HepG2 (cell line): ENCODE data around the gene SRCAP. TPM values are rescaled to one million over a fixed set of nuclear protein-coding genes. Genes with fewer than 3 reads are reported as not detected.

ENCODE experiments used
- ATF7 ChIP-seq, 2 experiments: fragments of 450-650 bp in 1 of 2; sonication (generic) in 1 of 2; formaldehyde crosslinking in 1 of 2; IDR thresholded peaks; 2 replicates each; pipeline versions ENCODE4 v1.4.0 to v1.6.1; 2016 to 2020; ENCODE audit warnings: antibody characterized with exemption in 1 of 2, mild to moderate bottlenecking in 1 of 2, missing genetic modification reagents in 1 of 2
- DMAP1 ChIP-seq: IDR thresholded peaks from 2 replicates; pipeline ENCODE4 v1.6.1; 2016
- ELF3 ChIP-seq: IDR thresholded peaks from 2 replicates; pipeline ENCODE4 v1.6.1; 2016; ENCODE audit warnings: missing genetic modification reagents, missing compliant biosample characterization
- ETV5 ChIP-seq: IDR thresholded peaks from 2 replicates; pipeline ENCODE4 v1.6.1; 2018; ENCODE audit warnings: missing biosample characterization, missing genetic modification reagents, inconsistent platforms, borderline replicate concordance
- FOXP1 ChIP-seq, 2 experiments: fragments of 450-650 bp in 1 of 2; IDR thresholded peaks; 2 replicates each; pipeline ENCODE4 v1.6.1; 2017 to 2018; ENCODE audit warnings: antibody characterized with exemption in 1 of 2
- NR2C2 ChIP-seq: sonication (generic); formaldehyde crosslinking; IDR thresholded peaks from 2 replicates; pipeline ENCODE4 v1.4.0; 2020; ENCODE audit warnings: missing genetic modification reagents, mild to moderate bottlenecking, moderate library complexity, borderline replicate concordance
- POLR2A ChIP-seq, 2 experiments: IDR thresholded peaks; 2 replicates each; pipeline ENCODE4 v1.6.1; 2011; ENCODE audit warnings: low read depth in 2 of 2, low read length in 2 of 2, mild to moderate bottlenecking in 1 of 2, moderate library complexity in 1 of 2; ENCODE audit not compliant: insufficient read depth in 1 of 2
- SRSF1 ChIP-seq: fragments of 200-400 bp; formaldehyde crosslinking; optimal IDR thresholded peaks from 2 replicates; pipeline ENCODE3; 2017; ENCODE audit warnings: mild to moderate bottlenecking, low read depth, low read length, moderate library complexity
- TARDBP ChIP-seq: sonication (generic); formaldehyde crosslinking; IDR thresholded peaks from 2 replicates; pipeline ENCODE4 v1.8.0; 2022; ENCODE audit warnings: mild to moderate bottlenecking, missing genetic modification reagents
- U2AF1 ChIP-seq: fragments of 200-400 bp; formaldehyde crosslinking; optimal IDR thresholded peaks from 2 replicates; pipeline ENCODE3; 2017; ENCODE audit warnings: mild to moderate bottlenecking, low read depth, low read length
- ZFP82 ChIP-seq: sonication (generic); formaldehyde crosslinking; IDR thresholded peaks from 2 replicates; pipeline ENCODE4 v1.5.1; 2020; ENCODE audit warnings: mild to moderate bottlenecking, missing genetic modification reagents, borderline replicate concordance
- ZMYM2 ChIP-seq: sonication (generic); formaldehyde crosslinking; IDR thresholded peaks from 2 replicates; pipeline ENCODE4 v1.8.0; 2022; ENCODE audit warnings: mild to moderate bottlenecking, missing genetic modification reagents
- ZNF138 ChIP-seq: sonication (generic); formaldehyde crosslinking; IDR thresholded peaks from 2 replicates; pipeline ENCODE4 v1.5.0; 2020; ENCODE audit warnings: mild to moderate bottlenecking, low read depth, missing genetic modification reagents
- ZNF180 ChIP-seq: sonication (generic); formaldehyde crosslinking; IDR thresholded peaks from 2 replicates; pipeline ENCODE4 v1.4.0; 2020; ENCODE audit warnings: low read depth, missing genetic modification reagents, borderline replicate concordance
- ZNF234 ChIP-seq: sonication (generic); formaldehyde crosslinking; conservative IDR thresholded peaks from 2 replicates; pipeline ENCODE4 v1.5.1; 2020; ENCODE audit warnings: mild to moderate bottlenecking, missing genetic modification reagents
- ZNF235 ChIP-seq: sonication (generic); formaldehyde crosslinking; IDR thresholded peaks from 2 replicates; pipeline ENCODE4 v1.8.1; 2023; ENCODE audit warnings: mild to moderate bottlenecking, missing genetic modification reagents, borderline replicate concordance
- ZNF256 ChIP-seq: sonication (generic); formaldehyde crosslinking; conservative IDR thresholded peaks from 2 replicates; pipeline ENCODE4 v1.4.0; 2020; ENCODE audit warnings: missing genetic modification reagents
- ZNF343 ChIP-seq: sonication (generic); formaldehyde crosslinking; IDR thresholded peaks from 2 replicates; pipeline ENCODE4 v1.4.0; 2020; ENCODE audit warnings: mild to moderate bottlenecking, missing genetic modification reagents
- ZNF577 ChIP-seq: sonication (generic); formaldehyde crosslinking; IDR thresholded peaks from 2 replicates; pipeline ENCODE4 v1.4.0; 2020; ENCODE audit warnings: mild to moderate bottlenecking, low read depth, missing genetic modification reagents, borderline replicate concordance
- ZNF615 ChIP-seq: sonication (generic); formaldehyde crosslinking; IDR thresholded peaks from 2 replicates; pipeline ENCODE4 v1.5.0; 2020; ENCODE audit warnings: mild to moderate bottlenecking, missing genetic modification reagents, borderline replicate concordance
- ZNF761 ChIP-seq: sonication (generic); formaldehyde crosslinking; conservative IDR thresholded peaks from 2 replicates; pipeline ENCODE4 v1.4.0; 2020; ENCODE audit warnings: mild to moderate bottlenecking, missing genetic modification reagents
- ZNF776 ChIP-seq: sonication (generic); formaldehyde crosslinking; IDR thresholded peaks from 2 replicates; pipeline ENCODE4 v1.4.0; 2020; ENCODE audit warnings: mild to moderate bottlenecking, missing genetic modification reagents
- polyA plus RNA-seq, 8 experiments: library from polyadenylated mRNA; depleted of rRNA in 3 of 8; stranded (reverse) in 7 of 8; unstranded in 1 of 8; fragments of >200 nt; fragmentation: Illumina TruSeq in 4 of 8; extraction: Trizol in 4 of 8; gene quantifications; 2 replicates each; pipeline versions ENCODE4 v1.2.1 to v1.2.3, GENCODE V29; 2011 to 2016; ENCODE audit warnings: low read depth in 4 of 8, missing spikeins in 1 of 8, mixed read lengths in 1 of 8; ENCODE audit not compliant: insufficient read depth in 1 of 8
- total RNA-seq, 5 experiments: library from RNA; depleted of rRNA; stranded (reverse); fragments of >200 nt; fragmentation: Illumina TruSeq; extraction: Trizol; gene quantifications; 2 replicates each; pipeline ENCODE4 v1.2.3, GENCODE V29; 2016; ENCODE audit warnings: low read depth in 1 of 5
- TF ChIP-seq, protein P1 (sequence below): sonication (generic); formaldehyde crosslinking; IDR thresholded peaks from 2 replicates; pipeline ENCODE4 v1.5.0; 2020; ENCODE audit warnings: missing genetic modification reagents
- TF ChIP-seq, protein P2 (sequence below): sonication (generic); formaldehyde crosslinking; IDR thresholded peaks from 2 replicates; pipeline ENCODE4 v1.4.0; 2020; ENCODE audit warnings: mild to moderate bottlenecking, missing genetic modification reagents
- TF ChIP-seq, protein P3 (sequence below): sonication (generic); formaldehyde crosslinking; IDR thresholded peaks from 2 replicates; pipeline ENCODE4 v1.5.0; 2020; ENCODE audit warnings: missing genetic modification reagents

SRCAP gene
- total and polyA plus RNA-seq, 2 of the 13 experiments (the other 11 are each of a cell fraction or from before 2014, with no cell fraction given): 4.9 to 9.0 TPM

DNA sequence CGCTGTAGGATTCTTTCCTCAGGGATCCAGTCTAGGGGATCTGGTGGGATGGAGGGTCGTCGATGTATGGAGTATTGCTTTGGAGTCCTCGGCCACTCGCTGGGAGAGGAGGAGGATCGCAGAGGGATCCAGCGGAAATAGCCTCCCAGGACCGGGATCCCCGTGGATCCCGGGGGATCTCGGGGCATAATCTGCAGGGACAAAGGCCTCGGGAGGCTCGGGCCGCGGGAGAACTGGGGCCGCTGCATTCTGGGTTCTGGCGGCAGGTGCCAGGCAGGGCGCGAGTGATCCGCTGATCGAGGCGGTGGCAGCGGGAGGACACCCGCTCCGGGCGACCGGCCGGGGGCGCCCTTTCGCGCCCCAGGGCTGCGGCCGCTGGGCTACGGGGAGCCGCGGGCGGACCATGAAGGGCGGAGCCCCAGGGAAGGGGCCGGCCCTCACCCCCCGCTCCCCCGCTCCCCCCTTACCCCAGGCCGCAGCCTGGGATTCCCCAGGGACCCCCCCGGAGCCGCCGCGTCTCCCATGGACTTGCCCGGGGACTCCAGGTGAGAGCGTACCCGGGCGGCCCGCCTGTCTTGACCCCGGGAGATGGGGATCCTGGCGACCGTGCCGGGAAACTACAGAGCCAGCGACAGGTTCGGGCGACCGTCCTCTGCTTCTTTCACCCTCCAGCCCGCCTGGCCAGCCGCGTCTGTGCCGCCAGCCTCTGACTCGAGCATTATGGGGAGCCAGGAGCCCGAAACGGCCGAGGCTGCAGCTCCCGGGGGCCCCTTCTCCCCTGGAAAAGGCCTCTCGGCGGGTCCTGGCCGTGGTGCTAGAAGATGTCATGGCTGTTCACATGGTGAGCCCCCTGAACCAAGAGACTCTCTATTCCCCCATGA lies 47.6 kb upstream of the SRCAP start (continued):
- TF ChIP-seq, protein P1, sequence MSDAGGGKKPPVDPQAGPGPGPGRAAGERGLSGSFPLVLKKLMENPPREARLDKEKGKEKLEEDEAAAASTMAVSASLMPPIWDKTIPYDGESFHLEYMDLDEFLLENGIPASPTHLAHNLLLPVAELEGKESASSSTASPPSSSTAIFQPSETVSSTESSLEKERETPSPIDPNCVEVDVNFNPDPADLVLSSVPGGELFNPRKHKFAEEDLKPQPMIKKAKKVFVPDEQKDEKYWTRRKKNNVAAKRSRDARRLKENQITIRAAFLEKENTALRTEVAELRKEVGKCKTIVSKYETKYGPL (CRISPR knock-in tag): no peak
- TF ChIP-seq POLR2A (IDR thresholded peaks at IDR 0.05; ENCODE audit: insufficient read depth in 1 of 2, low read depth in 2 of 2, low read length in 2 of 2): peak in 1 of 2 experiments; percentile 36; a peak in 1 of 4 replicates
- no peak for TF ChIP-seq ZNF577 (CRISPR knock-in tag)
- peak; percentile 74 for TF ChIP-seq U2AF1
- TF ChIP-seq ZNF776 (CRISPR knock-in tag): no peak
- TF ChIP-seq ZNF343 (CRISPR knock-in tag): no peak
- TF ChIP-seq FOXP1 (IDR thresholded peaks at IDR 0.05): no peak
- TF ChIP-seq FOXP1 (CRISPR knock-in tag; IDR thresholded peaks at IDR 0.05): no peak
- 0 out of 2 replicates have a peak, but pooled peaks have one; percentile 62 for TF ChIP-seq ZNF256 (CRISPR knock-in tag)
- no peak for TF ChIP-seq ZNF138 (CRISPR knock-in tag)
- TF ChIP-seq, protein P2, sequence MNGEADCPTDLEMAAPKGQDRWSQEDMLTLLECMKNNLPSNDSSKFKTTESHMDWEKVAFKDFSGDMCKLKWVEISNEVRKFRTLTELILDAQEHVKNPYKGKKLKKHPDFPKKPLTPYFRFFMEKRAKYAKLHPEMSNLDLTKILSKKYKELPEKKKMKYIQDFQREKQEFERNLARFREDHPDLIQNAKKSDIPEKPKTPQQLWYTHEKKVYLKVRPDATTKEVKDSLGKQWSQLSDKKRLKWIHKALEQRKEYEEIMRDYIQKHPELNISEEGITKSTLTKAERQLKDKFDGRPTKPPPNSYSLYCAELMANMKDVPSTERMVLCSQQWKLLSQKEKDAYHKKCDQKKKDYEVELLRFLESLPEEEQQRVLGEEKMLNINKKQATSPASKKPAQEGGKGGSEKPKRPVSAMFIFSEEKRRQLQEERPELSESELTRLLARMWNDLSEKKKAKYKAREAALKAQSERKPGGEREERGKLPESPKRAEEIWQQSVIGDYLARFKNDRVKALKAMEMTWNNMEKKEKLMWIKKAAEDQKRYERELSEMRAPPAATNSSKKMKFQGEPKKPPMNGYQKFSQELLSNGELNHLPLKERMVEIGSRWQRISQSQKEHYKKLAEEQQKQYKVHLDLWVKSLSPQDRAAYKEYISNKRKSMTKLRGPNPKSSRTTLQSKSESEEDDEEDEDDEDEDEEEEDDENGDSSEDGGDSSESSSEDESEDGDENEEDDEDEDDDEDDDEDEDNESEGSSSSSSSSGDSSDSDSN (CRISPR knock-in tag): peak; percentile 39
- no peak for TF ChIP-seq ZNF234 (CRISPR knock-in tag)
- TF ChIP-seq SRSF1: no peak
- TF ChIP-seq, protein P3, sequence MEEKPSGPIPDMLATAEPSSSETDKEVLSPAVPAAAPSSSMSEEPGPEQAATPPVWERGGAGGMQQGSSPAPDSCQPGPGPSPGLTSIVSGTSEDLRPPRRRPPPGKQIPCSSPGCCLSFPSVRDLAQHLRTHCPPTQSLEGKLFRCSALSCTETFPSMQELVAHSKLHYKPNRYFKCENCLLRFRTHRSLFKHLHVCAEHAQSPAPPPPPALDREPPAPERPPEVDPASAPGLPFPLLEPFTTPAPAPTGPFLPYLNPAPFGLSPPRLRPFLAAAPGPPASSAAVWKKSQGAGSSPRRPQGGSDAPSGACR (CRISPR knock-in tag): no peak
- TF ChIP-seq NR2C2 (CRISPR knock-in tag): no peak
- peak; percentile 77; the same call in 1 of the 2 replicates for TF ChIP-seq ZFP82 (CRISPR knock-in tag)
- TF ChIP-seq ETV5: no peak
- TF ChIP-seq ATF7 (IDR thresholded peaks at IDR 0.05): no peak
- TF ChIP-seq ATF7 (CRISPR knock-in tag; IDR thresholded peaks at IDR 0.05): no peak; the same call in 1 of the 2 replicates
- no peak for TF ChIP-seq ZNF761 (CRISPR knock-in tag)
- TF ChIP-seq TARDBP (CRISPR knock-in tag): no peak; the same call in none of the 2 replicates
- TF ChIP-seq ZNF180 (CRISPR knock-in tag): peak; percentile 60; the same call in 1 of the 2 replicates
- TF ChIP-seq ZNF235: no peak
- TF ChIP-seq ELF3 (CRISPR knock-in tag): peak; percentile 10; the same call in 1 of the 2 replicates
- 0 out of 2 replicates have a peak, but pooled peaks have one; percentile 19 for TF ChIP-seq DMAP1 (CRISPR knock-in tag)
- TF ChIP-seq ZMYM2 (CRISPR knock-in tag): peak; percentile 23; the same call in 1 of the 2 replicates
- no peak for TF ChIP-seq ZNF615 (CRISPR knock-in tag)
